Panc1 (cell line): Measurements from ENCODE around the gene SC5D. TPM values are rescaled to one million over a fixed set of nuclear protein-coding genes. Genes with fewer than 3 reads are reported as not detected.

Experiments used
- ATAC-seq: fragments of 200-7000 bp; cut with Tn5 transposase; 2 replicates; pipeline ENCODE4 v1.9.1; 2020; ENCODE audit warnings: mild to moderate bottlenecking, moderate library complexity
- BruUV-seq: library from RNA; stranded (reverse); fragments of 400-500 nt; replicated peaks from 2 replicates; lab custom pipeline; 2021; lab: Mats Ljungman, UMichigan
- CTCF ChIA-PET: fragments of 300-600 bp; sonication (Branson Sonifier 250); formaldehyde crosslinking; loops from one replicate; lab custom pipeline; 2022; ENCODE audit warnings: antibody characterized with exemption; lab: Charles Lee
- POLR2A ChIA-PET: fragments of 300-600 bp; sonication (Branson Sonifier 250); formaldehyde crosslinking; loops from one replicate; lab custom pipeline; 2022; ENCODE audit warnings: antibody characterized with exemption; lab: Charles Lee
- DNase-seq: peaks from one replicate; pipeline ENCODE4 v3.0.0-alpha.2; 2010; ENCODE audit warnings: low read depth, low spot score
- H3K27ac ChIP-seq: 2 replicates; pipeline ENCODE4 v1.5.1; 2011; ENCODE audit warnings: mild to moderate bottlenecking, low read length, inconsistent platforms
- H3K27me3 ChIP-seq: fragments of 200-500 bp; sonication (Bioruptor generic); 2 replicates; pipeline ENCODE4 v1.6.0; 2014; ENCODE audit warnings: low read length, inconsistent platforms; ENCODE audit not compliant: control insufficient read depth, insufficient read depth
- H3K36me3 ChIP-seq: fragments of 200-500 bp; sonication (Bioruptor generic); 2 replicates; pipeline ENCODE4 v1.5.1; 2014; ENCODE audit warnings: inconsistent platforms, mild to moderate bottlenecking, low read length, moderate library complexity; ENCODE audit not compliant: control insufficient read depth, insufficient read depth
- H3K4me1 ChIP-seq: 2 replicates; pipeline ENCODE4 v1.5.1; 2011; ENCODE audit warnings: inconsistent platforms, mild to moderate bottlenecking, low read length, moderate library complexity; ENCODE audit not compliant: control insufficient read depth, insufficient read depth
- H3K4me3 ChIP-seq, 2 experiments: 2 replicates each; pipeline ENCODE4 v1.5.1; 2011 to 2012; ENCODE audit warnings: low read depth in 2 of 2, low read length in 2 of 2, mild to moderate bottlenecking in 2 of 2, inconsistent platforms in 1 of 2, moderate library complexity in 1 of 2
- H3K9me3 ChIP-seq: fragments of 200-500 bp; sonication (Bioruptor generic); 2 replicates; pipeline ENCODE4 v1.5.1; 2014; ENCODE audit warnings: low read depth, mild to moderate bottlenecking, inconsistent platforms, low read length, moderate library complexity; ENCODE audit not compliant: control insufficient read depth, insufficient read depth
- CTCF ChIP-seq: fragments of 450-650 bp; IDR thresholded peaks from 2 replicates; pipeline ENCODE4 v1.5.1; 2017; ENCODE audit warnings: mild to moderate bottlenecking
- POLR2AphosphoS5 ChIP-seq: IDR thresholded peaks from 2 replicates; pipeline ENCODE4 v1.6.1; 2012; ENCODE audit warnings: mild to moderate bottlenecking, low read depth, low read length, moderate library complexity
- REST ChIP-seq, 2 experiments: IDR thresholded peaks; 2 replicates each; pipeline ENCODE4 v1.6.1; 2011 to 2012; ENCODE audit warnings: low read depth in 2 of 2, control low read depth in 1 of 2, low read length in 1 of 2, mild to moderate bottlenecking in 1 of 2, moderate library complexity in 1 of 2; ENCODE audit not compliant: insufficient read depth in 1 of 2
- SIN3A ChIP-seq: IDR thresholded peaks from 2 replicates; pipeline ENCODE4 v1.6.1; 2012; ENCODE audit warnings: low read depth, mild to moderate bottlenecking, low read length, moderate library complexity, borderline replicate concordance; ENCODE audit not compliant: insufficient read depth
- TCF7L2 ChIP-seq: IDR thresholded peaks from 2 replicates; pipeline ENCODE4 v1.6.1; 2011; ENCODE audit warnings: mild to moderate bottlenecking, low read depth, low read length, inconsistent platforms
- in situ Hi-C: cut with HindIII; loops from 2 replicates; pipeline ENCODE4 v1.10.0; 2016; ENCODE audit warnings: low sequenced_read_pairs, low pct_unique_long_range_greater_than_20kb
- intact Hi-C: fragments of 100-400 bp; cut with micrococcal nuclease; formaldehyde crosslinking; loops from one replicate; pipeline ENCODE4 v1.10.0; 2022; ENCODE audit not compliant: unreplicated experiment
- total RNA-seq: library from RNA; stranded (reverse); gene quantifications from one replicate; pipeline ENCODE4 v1.2.1, GENCODE V29; 2021; ENCODE audit not compliant: unreplicated experiment

SC5D gene
- total RNA-seq, 1 experiment from 2014 or later = 54.3 TPM

GRCh38 chr11:121274332-121274991 lies 18.1 kb upstream of the SC5D start:
- no peak overlapping the region for H3K4me3 ChIP-seq
- H3K9me3 ChIP-seq = no peaks in the 10 kb centered on the region
- TF ChIP-seq REST (IDR thresholded peaks at IDR 0.05; ENCODE audit: insufficient read depth in 1 of 2, low read depth in 2 of 2, low read length in 1 of 2) = no peak
- DNase-seq = no peak
- no peaks in the 10 kb centered on the region for H3K36me3 ChIP-seq
- no TSS peak for BruUV-seq
- CTCF ChIA-PET = no interaction called here
- in situ Hi-C loops (no loop called here), intact Hi-C loops (no loop called here)
- no peak overlapping the region for H3K27ac ChIP-seq
- H3K4me1 ChIP-seq = no peaks in the 10 kb centered on the region
- POLR2A ChIA-PET = no interaction called here
- H3K27me3 ChIP-seq = peaks cover 22% of the 10 kb centered on the region
- ATAC-seq = no peak

GRCh38 chr11:121281698-121282097 lies 10.9 kb upstream of the SC5D start:
- in situ Hi-C loops = no loop called here

More at GRCh38 chr11:121281698-121282097, 10.9 kb upstream of the SC5D start:
- no peak for TF ChIP-seq SIN3A
- no peak for TF ChIP-seq POLR2AphosphoS5
- TF ChIP-seq CTCF = no peak
- TF ChIP-seq REST (IDR thresholded peaks at IDR 0.05; ENCODE audit: insufficient read depth in 1 of 2, low read depth in 2 of 2, low read length in 1 of 2) = no peak
- no peak for TF ChIP-seq TCF7L2
- Histone ChIP-seq H3K27me3 (peaks cover 25% of the 10 kb centered on the region), H3K27ac (no peak overlapping the region), H3K4me3 (no peak overlapping the region), H3K36me3 (no peaks in the 10 kb centered on the region), H3K4me1 (no peaks in the 10 kb centered on the region), H3K9me3 (no peaks in the 10 kb centered on the region; the same call in 1 of the 2 replicates)
- intact Hi-C loops = no loop called here
- CTCF ChIA-PET = no interaction called here
- no peak for DNase-seq
- no TSS peak for BruUV-seq
- ATAC-seq = no peak
- POLR2A ChIA-PET = no interaction called here
